ENCODE results near the gene KRT15.
A peak's percentile ranks its signal among the peaks of the same experiment; 100 is the strongest.
"Not testable (repeated sequence)": the region's sequence is repeated elsewhere in the genome, so short reads cannot be mapped to it uniquely, and the experiment has no call there.

KRT15 gene

GRCh38 chr17:41544491-41544892, 25.8 kb upstream of the KRT15 start:
- no peak for DNase-seq

DNA sequence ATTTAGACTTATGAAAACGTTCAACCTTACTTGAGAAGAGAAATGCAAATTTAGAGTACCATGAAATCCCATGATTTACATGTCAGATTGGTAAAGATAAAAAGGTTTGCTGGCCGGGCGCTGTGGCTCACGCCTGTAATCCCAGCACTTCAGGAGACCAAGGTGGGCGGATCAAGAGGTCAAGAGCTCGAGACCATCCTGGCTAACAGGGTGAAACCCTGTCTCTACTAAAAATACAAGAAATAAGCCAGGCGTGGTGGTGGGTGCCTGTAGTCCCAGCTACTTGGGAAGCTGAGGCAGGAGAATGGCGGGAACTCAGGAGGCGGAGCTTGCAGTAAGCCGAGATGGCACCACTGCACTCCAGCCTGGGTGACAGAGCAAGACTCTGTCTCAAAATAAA, 24.1 kb upstream of the KRT15 start:
- not testable (repeated sequence) for DNase-seq

- no peak for DNase-seq
Observed at GRCh38 chr17:41542357-41542756, 23.7 kb upstream of the KRT15 start.

- DNase-seq = no peak
Observed at GRCh38 chr17:41540921-41541625, 22.4 kb upstream of the KRT15 start.

DNA sequence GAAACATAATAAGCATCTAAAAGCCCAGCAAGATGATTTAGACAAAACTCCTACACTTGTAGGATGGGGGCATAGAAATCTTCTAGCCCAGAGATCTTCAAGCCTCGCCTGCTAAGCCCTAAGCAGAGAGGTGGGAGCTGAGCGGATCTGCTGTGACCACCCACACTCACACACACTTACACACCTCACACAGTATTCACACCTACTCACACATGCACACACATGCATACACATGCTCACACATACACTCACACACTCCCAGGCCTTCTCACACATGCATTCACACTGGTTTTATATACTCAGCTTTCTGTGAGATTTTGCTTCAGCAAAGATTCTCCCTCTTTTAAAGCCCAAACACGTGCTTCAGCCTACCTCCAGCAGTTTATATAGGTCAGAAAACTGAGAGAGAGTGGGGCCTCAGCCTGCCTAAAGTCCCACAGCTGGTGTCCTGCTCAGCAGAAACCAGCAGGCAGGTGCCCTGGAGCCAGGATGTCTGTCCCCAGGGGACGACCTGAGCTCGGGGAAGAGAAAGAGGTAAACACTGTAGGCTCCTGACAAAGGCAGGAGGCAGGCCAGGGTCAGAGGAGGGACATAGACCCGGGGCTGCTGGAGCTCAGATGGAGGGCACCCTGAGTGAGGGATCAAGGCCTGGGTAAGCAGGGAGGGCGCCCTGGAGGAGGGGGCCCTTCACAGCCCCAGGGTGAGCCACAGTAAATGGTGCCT, 21.4 kb upstream of the KRT15 start:
- no peak for DNase-seq

DNA sequence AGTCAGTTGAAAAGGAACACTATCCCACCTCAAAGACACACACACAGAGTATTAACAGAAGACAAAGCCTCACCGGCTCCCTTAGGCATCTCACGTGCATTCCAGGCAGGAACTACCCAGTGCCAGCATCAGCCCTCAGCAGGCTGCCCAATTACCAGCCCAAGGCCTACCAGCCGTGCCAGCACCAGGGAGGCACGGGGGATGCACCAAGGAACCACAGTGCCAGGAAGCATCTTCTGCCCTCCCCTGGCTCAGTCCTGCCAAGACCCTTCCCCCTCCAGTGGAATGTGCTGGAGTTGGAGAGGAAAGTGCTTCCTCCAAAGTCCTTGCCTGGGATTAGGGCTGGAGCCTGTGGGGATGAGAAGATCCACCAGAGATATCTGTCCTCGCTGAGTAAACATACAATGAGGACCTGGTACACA, 20.4 kb upstream of the KRT15 start:
- no peak for DNase-seq

DNA sequence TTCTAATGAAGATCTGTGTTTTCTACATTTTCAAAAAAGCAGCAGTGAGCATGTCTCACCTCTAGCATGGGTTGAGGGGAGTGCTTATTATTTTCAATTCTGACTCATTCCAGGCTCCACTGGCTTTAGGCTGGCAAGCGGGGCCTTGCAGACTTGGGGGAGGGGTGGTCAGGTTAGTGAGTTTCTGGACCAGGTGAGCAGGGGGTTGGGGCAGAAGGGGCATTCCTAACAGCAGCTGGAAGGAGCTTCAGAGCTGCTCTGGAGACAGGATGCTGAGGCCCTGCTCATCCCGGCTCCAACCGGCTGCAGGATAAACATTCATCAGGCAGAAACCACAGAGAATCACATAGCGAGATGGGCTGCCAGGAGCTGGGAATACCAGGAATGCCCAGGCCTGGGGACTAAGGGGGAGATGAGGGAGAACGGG, 19.9 kb upstream of the KRT15 start:
- no peak for DNase-seq

DNA sequence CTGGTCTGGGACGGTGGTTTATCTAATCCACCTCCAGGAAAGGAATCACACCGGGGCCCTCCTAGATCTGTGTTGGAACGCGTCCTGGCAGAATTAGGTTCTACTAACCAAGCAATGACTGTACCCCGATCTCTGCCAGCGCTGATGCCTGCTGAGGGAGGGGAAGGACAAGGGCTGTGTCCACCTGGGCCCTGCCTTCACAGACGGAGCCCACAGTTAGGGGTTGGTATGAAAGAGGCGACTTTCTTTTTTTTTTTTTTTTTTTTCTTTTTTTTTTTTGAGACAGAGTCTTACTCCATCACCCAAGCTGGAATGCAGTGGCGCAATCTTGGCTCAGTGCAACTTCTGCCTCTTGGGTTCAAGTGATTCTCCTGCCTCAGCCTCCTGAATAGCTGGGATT, 19.3 kb upstream of the KRT15 start:
- no peak for DNase-seq

DNA sequence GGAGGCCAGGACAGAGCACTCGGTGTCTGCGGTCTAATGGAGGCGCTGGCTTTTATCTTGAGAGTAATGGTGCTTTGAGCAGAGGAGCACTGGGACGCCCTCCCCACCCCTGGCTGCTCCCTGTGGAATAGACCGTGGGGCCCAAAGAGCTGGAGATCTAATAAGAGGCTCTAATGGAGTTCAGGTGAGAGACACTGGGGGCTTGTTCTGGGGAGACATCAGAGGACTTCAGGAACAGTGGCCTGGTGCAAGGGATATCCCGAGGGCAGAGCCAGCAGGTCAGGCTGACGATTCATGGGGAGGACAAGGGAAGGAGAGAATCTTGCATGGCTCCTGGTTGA, 18.9 kb upstream of the KRT15 start:
- DNase-seq = no peak

- DNase-seq = no peak
Observed at GRCh38 chr17:41536741-41537613, 18.3 kb upstream of the KRT15 start.

GRCh38 chr17:41535764-41536481, 17.2 kb upstream of the KRT15 start:
- DNase-seq = no peak

- no peak for DNase-seq
Observed at GRCh38 chr17:41534899-41535546, 16.3 kb upstream of the KRT15 start.

GRCh38 chr17:41533613-41534012, 14.9 kb upstream of the KRT15 start:
- DNase-seq = no peak

DNA sequence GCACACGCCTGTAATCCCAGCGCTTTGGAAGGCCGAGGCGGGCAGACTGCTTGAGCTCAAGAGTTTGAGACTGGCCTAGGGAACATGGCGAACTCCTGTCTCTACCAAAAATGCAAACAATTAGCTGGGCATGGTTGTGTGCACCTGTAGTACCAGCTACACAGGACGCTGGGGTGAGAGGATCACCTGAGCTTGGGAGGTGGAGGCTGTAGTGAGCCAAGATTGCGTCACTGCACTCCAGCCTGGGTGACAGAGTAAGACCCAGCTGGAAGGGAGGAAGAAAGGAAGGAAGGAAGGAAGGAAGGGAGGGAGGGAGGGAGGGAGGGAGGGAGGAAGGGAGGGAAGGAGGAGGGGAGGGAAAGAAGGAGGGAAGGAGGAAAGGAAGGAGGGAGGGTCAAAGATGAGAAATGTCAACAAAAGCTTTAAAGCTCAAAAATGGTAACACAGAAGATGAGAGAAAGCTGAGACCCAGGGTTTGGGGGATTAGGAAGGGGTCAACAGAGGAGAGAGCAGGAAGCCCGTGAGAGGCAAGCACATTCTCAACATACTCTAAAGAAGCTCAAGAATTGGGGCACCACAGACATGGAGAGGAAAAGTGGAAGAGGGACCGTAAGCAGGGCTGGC, 14.4 kb upstream of the KRT15 start:
- DNase-seq = no peak

GRCh38 chr17:41531993-41532392, 13.3 kb upstream of the KRT15 start:
- DNase-seq = no peak

- DNase-seq = no peak
Observed at GRCh38 chr17:41530062-41531048, 11.7 kb upstream of the KRT15 start.

- DNase-seq = peak in 2 of 4 experiments; percentile 27 to 35
Observed at GRCh38 chr17:41529491-41529915, 10.8 kb upstream of the KRT15 start.

DNA sequence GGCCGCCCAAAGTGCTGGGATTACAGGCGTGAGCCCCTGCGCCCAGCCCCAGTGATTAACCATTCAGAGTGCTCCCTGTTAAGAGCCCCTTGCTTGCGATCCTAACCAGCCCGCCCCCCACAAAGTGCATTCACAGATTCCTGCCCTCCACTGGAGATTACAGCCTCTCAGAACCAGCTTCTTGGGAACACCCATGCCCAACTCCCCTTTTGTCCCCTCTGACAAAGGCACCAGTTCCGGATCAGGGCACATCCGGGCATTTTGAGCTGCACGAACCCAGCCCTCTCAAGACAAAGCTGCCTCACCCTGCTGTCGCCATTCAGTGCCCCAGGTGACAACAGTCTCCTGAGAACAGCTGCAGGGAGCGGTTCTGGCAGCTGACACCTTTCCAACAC, 10.3 kb upstream of the KRT15 start:
- no peak for DNase-seq

GRCh38 chr17:41527063-41528023, 8.7 kb upstream of the KRT15 start:
- DNase-seq = no peak
